Upper lobe of left lung (tissue), 6 donors: ENCODE results near the gene LZTS2. TPM values are rescaled to one million over a fixed set of nuclear protein-coding genes. Genes with fewer than 3 reads are reported as not detected.

Experiments
- small RNA-seq, 4 donors: library from RNA; depleted of rRNA; stranded (forward); fragments of <200 nt; gene quantifications; one replicate each; pipeline ENCODE3, GENCODE V24; 2016
- total RNA-seq, 6 donors: library from RNA; depleted of rRNA in 4 of 6; stranded (reverse); fragments of >200 nt in 4 of 6; gene quantifications; one replicate each; pipeline versions ENCODE4 v1.1.0 to v1.2.1, GENCODE V29; 2016 to 2021
- donor health status: DM: no; HTN: no; CAD: no; lungs with moderate emphysema.
- donor health status: DM: no; HTN: yes; CAD: no; lungs with severe emphysema.

Gene LZTS2
- total RNA-seq, 6 donors from 2014 or later, result 42.5 to 105 (median 60.1) TPM

Small RNAs within 50 kb of the gene (small RNA-seq; reads per million reads assigned to genes)
- gene MIR608, result 0 reads per million in 4 donors

Other genes with a start within 250 kb of the LZTS2 start
- gene SLF2, start 86.8 kb upstream of the LZTS2 start, total RNA-seq, result 10 to 100 TPM; 13.4 to 60.8 (median 28.2) TPM
- 10 to 100 TPM in 2 of 6 donors, 1 to 10 TPM in 4; 5.4 to 20.4 (median 8.5) TPM for gene SEMA4G, start 30.3 kb upstream of the LZTS2 start, total RNA-seq
- gene MRPL43, start 12.3 kb upstream of the LZTS2 start, total RNA-seq, result 10 to 100 TPM; 40.2 to 72.1 (median 63.5) TPM
- gene TWNK, start 12.3 kb upstream of the LZTS2 start, total RNA-seq, result 1 to 10 TPM; 2.6 to 9.1 (median 5.8) TPM
- gene PDZD7, start 31.3 kb downstream of the LZTS2 start, total RNA-seq, result 1 to 10 TPM in 5 of 6 donors, under 1 TPM in 1; 0.39 to 2.4 (median 1.7) TPM
- gene SFXN3, start 31.4 kb downstream of the LZTS2 start, total RNA-seq, result 100 to 1,000 TPM in 3 of 6 donors, 10 to 100 TPM in 3; 59.6 to 360 (median 100) TPM
- 10 to 100 TPM in 3 of 6 donors, 1 to 10 TPM in 3; 3.8 to 11.9 (median 9.8) TPM for gene KAZALD1, start 62.2 kb downstream of the LZTS2 start, total RNA-seq
- not detected for gene TLX1, start 131.5 kb downstream of the LZTS2 start, total RNA-seq
- gene LBX1, start 229.7 kb downstream of the LZTS2 start, total RNA-seq, result under 1 TPM in 2 of 6 donors, not detected in 4; 0.11 to 0.20 TPM